Gastroesophageal sphincter (tissue), 4 donors: ENCODE measurements around the gene PRG2. TPM values are rescaled to one million over a fixed set of nuclear protein-coding genes. Genes with fewer than 3 reads are reported as not detected.

Experiments
- ATAC-seq: fragments of 150-250 bp; one replicate; pipeline ENCODE4 v1.9.1; 2016; ENCODE audit warnings: mild to moderate bottlenecking, moderate library complexity
- H3K27ac ChIP-seq, 4 donors: fragments of 200-600 bp; sonication (generic) in 3 of 4; 1 replicate in 3 of 4; 2 replicates in 1 of 4; pipeline ENCODE4 v1.5.1; 2016 to 2019
- H3K27me3 ChIP-seq: fragments of 200-600 bp; sonication (generic); one replicate; pipeline ENCODE4 v1.5.1; 2019
- H3K36me3 ChIP-seq, 2 donors: fragments of 200-600 bp; sonication (generic); one replicate each; pipeline ENCODE4 v1.5.1; 2019; ENCODE audit warnings: control low read depth in 1 of 2
- H3K4me1 ChIP-seq, 3 donors: fragments of 200-600 bp; sonication (generic); 1 replicate in 2 of 3; 2 replicates in 1 of 3; pipeline ENCODE4 v1.5.1; 2016 to 2019; ENCODE audit warnings: control low read depth in 2 of 3
- H3K4me3 ChIP-seq, 2 donors: fragments of 200-600 bp; sonication (generic); one replicate each; pipeline ENCODE4 v1.5.1; 2019; ENCODE audit warnings: mild to moderate bottlenecking in 1 of 2, moderate library complexity in 1 of 2
- H3K9me3 ChIP-seq, 3 donors: fragments of 200-600 bp; sonication (generic); one replicate each; pipeline ENCODE4 v1.5.1; 2017 to 2019; ENCODE audit warnings: control low read depth in 2 of 3
- CTCF ChIP-seq, 4 experiments: fragments of 200-600 bp in 2 of 4; fragments of 450-650 bp in 2 of 4; sonication (generic) in 1 of 4; IDR thresholded peaks; one replicate each; pipeline ENCODE4 v1.5.1; 2017 to 2019; ENCODE audit warnings: antibody characterized with exemption in 4 of 4, mild to moderate bottlenecking in 2 of 4, moderate library complexity in 2 of 4
- EP300 ChIP-seq: sonication (generic); formaldehyde crosslinking; IDR thresholded peaks from one replicate; pipeline ENCODE4 v1.6.1; 2017; ENCODE audit warnings: antibody characterized with exemption, mild to moderate bottlenecking
- POLR2A ChIP-seq, 2 donors: fragments of 450-650 bp; IDR thresholded peaks; one replicate each; pipeline ENCODE4 v1.6.1; 2017; ENCODE audit warnings: antibody characterized with exemption in 2 of 2, mild to moderate bottlenecking in 2 of 2, moderate library complexity in 1 of 2
- POLR2AphosphoS5 ChIP-seq: sonication (generic); formaldehyde crosslinking; IDR thresholded peaks from one replicate; pipeline ENCODE4 v1.6.1; 2017; ENCODE audit warnings: antibody characterized with exemption
- WGBS, 2 donors: methylation state at CpG; one replicate each; pipeline ENCODE4 v1.1.5; 2018; ENCODE audit warnings: low coverage in 1 of 2; 5-methylcytosine and 5-hydroxymethylcytosine counted together
- total RNA-seq, 4 donors: library from RNA; depleted of rRNA; stranded (reverse); fragments of >200 nt; gene quantifications; one replicate each; pipeline ENCODE4 v1.1.0, GENCODE V29; 2016

PRG2 gene
- total RNA-seq, 4 donors from 2014 or later: not detected

GRCh38 chr11:57370941-57371340 lies 19.5 kb downstream of the PRG2 start:
- H3K27me3 ChIP-seq: peaks cover 20% of the 10 kb centered on the region
- H3K4me1 ChIP-seq: no peaks in the 10 kb centered on the region
- no peak for ATAC-seq
- H3K27ac ChIP-seq: no peak overlapping the region
- no peak for TF ChIP-seq EP300
- TF ChIP-seq POLR2AphosphoS5: no peak
- TF ChIP-seq POLR2A (IDR thresholded peaks at IDR 0.05): no peak
- no peak for TF ChIP-seq CTCF (IDR thresholded peaks at IDR 0.05)
- no peak overlapping the region for H3K4me3 ChIP-seq
- no peaks in the 10 kb centered on the region for H3K9me3 ChIP-seq
- no peaks in the 10 kb centered on the region for H3K36me3 ChIP-seq

GRCh38 chr11:57370251-57370650 lies 20.2 kb downstream of the PRG2 start:
- Histone ChIP-seq H3K27ac (no peak overlapping the region), H3K4me3 (no peak overlapping the region), H3K27me3 (peaks cover 21% of the 10 kb centered on the region), H3K9me3 (no peaks in the 10 kb centered on the region), H3K4me1 (no peaks in the 10 kb centered on the region), H3K36me3 (no peaks in the 10 kb centered on the region)
- WGBS, 2 donors: 65 to 100% methylated on average over 4 of the region's 7 CpGs
- TF ChIP-seq POLR2A (IDR thresholded peaks at IDR 0.05) (no peak), EP300 (no peak), CTCF (IDR thresholded peaks at IDR 0.05) (no peak), POLR2AphosphoS5 (no peak)
- ATAC-seq: no peak

GRCh38 chr11:57368845-57369232 lies 21.6 kb downstream of the PRG2 start:
- 58 to 67% methylated on average over 1 to 5 of the region's 5 CpGs for WGBS, 2 donors
- H3K27me3 ChIP-seq: peaks cover 23% of the 10 kb centered on the region
- no peak overlapping the region for H3K4me3 ChIP-seq
- H3K9me3 ChIP-seq: no peaks in the 10 kb centered on the region
- no peak for ATAC-seq
- H3K36me3 ChIP-seq: no peaks in the 10 kb centered on the region
- H3K4me1 ChIP-seq: no peaks in the 10 kb centered on the region
- no peak for TF ChIP-seq POLR2AphosphoS5
- TF ChIP-seq POLR2A (IDR thresholded peaks at IDR 0.05): no peak
- no peak for TF ChIP-seq CTCF (IDR thresholded peaks at IDR 0.05)
- TF ChIP-seq EP300: no peak
- no peak overlapping the region for H3K27ac ChIP-seq

- no peaks in the 10 kb centered on the region for H3K9me3 ChIP-seq
- no peak overlapping the region for H3K27ac ChIP-seq
- TF ChIP-seq CTCF (IDR thresholded peaks at IDR 0.05) (no peak), POLR2A (IDR thresholded peaks at IDR 0.05) (no peak), POLR2AphosphoS5 (no peak), EP300 (no peak)
- 75 to 83% methylated on average over 1 of the region's 19 CpGs for WGBS, 2 donors
- peaks cover 23% of the 10 kb centered on the region for H3K27me3 ChIP-seq
- no peak for ATAC-seq
- no peaks in the 10 kb centered on the region for H3K36me3 ChIP-seq
- no peaks in the 10 kb centered on the region for H3K4me1 ChIP-seq
- no peak overlapping the region for H3K4me3 ChIP-seq
Measured at GRCh38 chr11:57368106-57368844, 22.2 kb downstream of the PRG2 start.
